ENCODE data around the gene STRAP. TPM values are rescaled to one million over a fixed set of nuclear protein-coding genes. Genes with fewer than 3 reads are reported as not detected.
A peak's percentile ranks its signal among the peaks of the same experiment; 100 is the strongest.

The STRAP gene
- total and polyA plus RNA-seq, 3 experiments from 2014 or later = 112 to 185 (median 179) TPM

- Mint-ChIP-seq H3K9me3 (peaks cover 0 to under 1% (median 0%) of the 10 kb centered on the region in 5 donors), H3K4me1 (peaks cover 4 to 7% (median 5%) of the 10 kb centered on the region in 3 donors)
- CTCF ChIA-PET = no interaction called here
Measured at GRCh38 chr12:15875863-15876262, 6.3 kb upstream of the STRAP start.

DNA sequence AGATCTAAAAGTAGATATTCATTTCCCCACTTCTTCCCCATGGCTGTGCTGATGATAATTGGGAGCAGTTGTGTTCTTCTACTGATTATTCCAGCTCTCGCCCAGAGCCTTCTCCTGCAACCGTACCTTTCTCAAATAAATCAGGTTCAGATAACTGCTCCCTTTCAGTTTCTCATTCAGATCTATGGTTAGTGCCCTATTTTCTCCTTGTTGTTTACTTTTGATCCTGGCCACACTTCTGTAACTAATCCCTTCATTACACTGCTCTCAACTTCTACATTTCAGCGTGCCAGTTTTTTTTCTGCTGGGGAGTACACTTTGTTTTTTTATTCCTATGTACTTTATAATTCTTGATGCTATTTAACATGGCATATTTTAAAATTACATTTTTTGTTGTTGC lies 2.8 kb upstream of the STRAP start:
- Mint-ChIP-seq H3K36me3 (peaks cover 0 to 27% (median 2%) of the 10 kb centered on the region in 3 donors), H3K9me3 (no peaks in the 10 kb centered on the region), H3K27ac (no peak overlapping the region), H3K27me3 (peaks cover 4 to 5% of the 10 kb centered on the region in 2 donors), H3K4me1 (peaks cover 32 to 40% (median 36%) of the 10 kb centered on the region in 3 donors), H3K4me3 (peak overlapping the region in 1 of 7 donors; percentile 19)
- POLR2A ChIA-PET = no interaction called here
- no peak for DNase-seq
- peaks cover 19% of the 10 kb centered on the region for H3K4me1 ChIP-seq (ENCODE audit: insufficient read depth, low read length)
- no peak overlapping the region for H3K27ac ChIP-seq (ENCODE audit: low read depth, low read length)
- no peak overlapping the region for H3K4me3 ChIP-seq (ENCODE audit: low read length)
- CTCF ChIA-PET = no interaction called here
- no peaks in the 10 kb centered on the region for H3K27me3 ChIP-seq (ENCODE audit: insufficient read depth, low read length, poor library complexity, severe bottlenecking)
- H3K36me3 ChIP-seq (ENCODE audit: insufficient read depth, low read length) = no peaks in the 10 kb centered on the region
- no peaks in the 10 kb centered on the region for H3K9me3 ChIP-seq (ENCODE audit: low read length)

More at GRCh38 chr12:15875863-15876262, 6.3 kb upstream of the STRAP start:
- Histone ChIP-seq H3K27ac (ENCODE audit: low read depth, low read length) (no peak overlapping the region), H3K27me3 (ENCODE audit: insufficient read depth, low read length, poor library complexity, severe bottlenecking) (no peaks in the 10 kb centered on the region), H3K36me3 (ENCODE audit: insufficient read depth, low read length) (no peaks in the 10 kb centered on the region), H3K4me1 (ENCODE audit: insufficient read depth, low read length) (no peaks in the 10 kb centered on the region), H3K4me3 (ENCODE audit: low read length) (no peak overlapping the region), H3K9me3 (ENCODE audit: low read length) (no peaks in the 10 kb centered on the region)
- Mint-ChIP-seq H3K27ac (no peak overlapping the region), H3K36me3 (no peaks in the 10 kb centered on the region), H3K27me3 (peaks cover 14 to 24% of the 10 kb centered on the region in 2 donors), H3K4me3 (peak overlapping the region in 1 of 7 donors; percentile 2)
- DNase-seq = no peak
- POLR2A ChIA-PET = no interaction called here

DNA sequence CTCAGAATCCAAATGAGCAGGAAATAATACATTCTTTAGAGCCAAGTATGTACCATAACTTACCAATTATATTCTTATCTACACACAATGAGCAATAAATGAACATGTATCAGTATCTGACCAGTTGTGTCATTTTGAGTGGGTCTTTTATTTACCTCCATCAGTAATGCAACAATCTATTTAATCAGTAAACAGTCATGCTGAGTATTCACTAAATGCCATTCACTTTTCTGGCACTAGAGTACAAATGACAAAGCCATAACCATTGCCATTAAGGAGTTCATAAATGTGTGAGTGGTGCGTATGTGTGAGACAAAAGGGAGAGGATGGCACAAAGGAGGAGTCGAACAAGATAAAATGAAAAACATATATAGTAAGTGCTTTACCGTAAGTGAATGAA lies 1.5 kb upstream of the STRAP start:
- peak overlapping the region in 7 of 8 donors; percentile 14 to 98 (median 64) for H3K27ac Mint-ChIP-seq
- ChIA-PET POLR2A (no interaction called here), CTCF (no interaction called here)
- H3K9me3 Mint-ChIP-seq = no peaks in the 10 kb centered on the region
- H3K4me1 ChIP-seq (ENCODE audit: insufficient read depth, low read length) = peaks cover 27% of the 10 kb centered on the region
- no peak overlapping the region for H3K4me3 ChIP-seq (ENCODE audit: low read length)
- H3K27me3 ChIP-seq (ENCODE audit: insufficient read depth, low read length, poor library complexity, severe bottlenecking) = no peaks in the 10 kb centered on the region
- H3K36me3 ChIP-seq (ENCODE audit: insufficient read depth, low read length) = no peaks in the 10 kb centered on the region
- peaks cover 0 to 36% (median 2%) of the 10 kb centered on the region in 3 donors for H3K36me3 Mint-ChIP-seq
- peaks cover 0 to 5% of the 10 kb centered on the region in 2 donors for H3K27me3 Mint-ChIP-seq
- DNase-seq = no peak
- no peaks in the 10 kb centered on the region for H3K9me3 ChIP-seq (ENCODE audit: low read length)
- peak overlapping the region in 6 of 7 donors; percentile 28 to 99 (median 66) for H3K4me3 Mint-ChIP-seq
- H3K27ac ChIP-seq (ENCODE audit: low read depth, low read length) = no peak overlapping the region
- H3K4me1 Mint-ChIP-seq = peaks cover 42 to 49% (median 42%) of the 10 kb centered on the region in 3 donors

GRCh38 chr12:15883536-15883935 lies 1.3 kb downstream of the STRAP start:
- no peak for DNase-seq
- H3K36me3 ChIP-seq (ENCODE audit: insufficient read depth, low read length) = peaks cover 9% of the 10 kb centered on the region
- H3K4me1 Mint-ChIP-seq = peaks cover 68 to 77% (median 70%) of the 10 kb centered on the region in 3 donors
- ChIA-PET POLR2A (interaction anchor here (2.0 kb wide), 1 partner anchor 27 kb away, joined by 12 read pairs; the partner anchor contains the start of gene DERA), CTCF (interaction anchor here (1.0 to 1.5 kb wide), 2 partner anchors 27 to 351 kb away, joined by 3 read pairs; partner anchors contain the start of gene DERA)
- peaks cover 38% of the 10 kb centered on the region for H3K4me1 ChIP-seq (ENCODE audit: insufficient read depth, low read length)
- H3K9me3 Mint-ChIP-seq = no peaks in the 10 kb centered on the region
- peak overlapping the region; percentile 98 to 100 (median 100) for H3K27ac Mint-ChIP-seq
- H3K9me3 ChIP-seq (ENCODE audit: low read length) = no peaks in the 10 kb centered on the region
- peak overlapping the region; percentile 40 for H3K4me3 ChIP-seq (ENCODE audit: low read length)
- H3K4me3 Mint-ChIP-seq = peak overlapping the region; percentile 91 to 100 (median 99)
- peaks cover 2 to 57% (median 6%) of the 10 kb centered on the region in 3 donors for H3K36me3 Mint-ChIP-seq
- H3K27me3 ChIP-seq (ENCODE audit: insufficient read depth, low read length, poor library complexity, severe bottlenecking) = no peaks in the 10 kb centered on the region
- no peaks in the 10 kb centered on the region for H3K27me3 Mint-ChIP-seq
- peak overlapping the region; percentile 99 for H3K27ac ChIP-seq (ENCODE audit: low read depth, low read length)

DNA sequence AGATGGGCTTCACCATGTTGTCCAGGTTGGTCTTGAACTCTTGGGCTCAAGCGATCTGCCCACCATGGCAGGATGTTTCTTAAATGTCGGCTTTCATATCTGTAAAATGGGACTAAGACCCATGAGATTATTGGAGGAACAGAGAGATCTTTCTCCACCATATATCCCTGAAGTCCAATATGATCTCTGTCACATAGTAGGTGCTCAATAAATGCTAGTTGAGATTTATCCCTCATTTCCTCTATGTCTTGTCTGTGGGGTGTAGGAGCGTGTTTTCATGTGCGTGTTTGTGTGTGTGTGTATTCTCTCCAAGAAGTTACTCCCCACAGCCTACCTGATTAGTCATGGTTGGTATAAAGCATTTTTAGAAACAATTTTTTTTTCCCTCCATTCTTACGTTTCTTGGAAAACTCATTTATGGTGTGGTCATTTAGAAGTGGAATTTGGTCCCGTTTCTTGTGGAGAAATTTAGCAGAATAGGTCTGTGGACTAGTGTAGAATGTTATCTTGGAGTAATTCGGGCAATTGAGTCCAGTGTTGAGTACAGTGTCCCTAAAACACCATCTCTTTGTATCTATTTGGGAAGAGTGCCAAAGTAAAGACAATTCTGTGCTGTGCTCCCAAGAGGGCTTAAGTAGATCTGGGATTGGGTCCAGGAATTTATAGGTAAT lies 4.3 kb downstream of the STRAP start:
- peaks cover 37% of the 10 kb centered on the region for H3K4me1 ChIP-seq (ENCODE audit: insufficient read depth, low read length)
- H3K27me3 ChIP-seq (ENCODE audit: insufficient read depth, low read length, poor library complexity, severe bottlenecking) = no peaks in the 10 kb centered on the region
- ChIA-PET POLR2A (no interaction called here), CTCF (no interaction called here)
- no peaks in the 10 kb centered on the region for H3K9me3 ChIP-seq (ENCODE audit: low read length)
- Mint-ChIP-seq H3K4me3 (peak overlapping the region in 3 of 7 donors; percentile 5 to 49 (median 45)), H3K27me3 (no peaks in the 10 kb centered on the region), H3K4me1 (peaks cover 71 to 89% (median 82%) of the 10 kb centered on the region in 3 donors), H3K36me3 (peaks cover 10 to 74% (median 11%) of the 10 kb centered on the region in 3 donors), H3K9me3 (no peaks in the 10 kb centered on the region), H3K27ac (peak overlapping the region; percentile 8 to 70 (median 51))
- no peak overlapping the region for H3K27ac ChIP-seq (ENCODE audit: low read depth, low read length)
- H3K4me3 ChIP-seq (ENCODE audit: low read length) = no peak overlapping the region
- DNase-seq = no peak
- H3K36me3 ChIP-seq (ENCODE audit: insufficient read depth, low read length) = peaks cover 19% of the 10 kb centered on the region

DNA sequence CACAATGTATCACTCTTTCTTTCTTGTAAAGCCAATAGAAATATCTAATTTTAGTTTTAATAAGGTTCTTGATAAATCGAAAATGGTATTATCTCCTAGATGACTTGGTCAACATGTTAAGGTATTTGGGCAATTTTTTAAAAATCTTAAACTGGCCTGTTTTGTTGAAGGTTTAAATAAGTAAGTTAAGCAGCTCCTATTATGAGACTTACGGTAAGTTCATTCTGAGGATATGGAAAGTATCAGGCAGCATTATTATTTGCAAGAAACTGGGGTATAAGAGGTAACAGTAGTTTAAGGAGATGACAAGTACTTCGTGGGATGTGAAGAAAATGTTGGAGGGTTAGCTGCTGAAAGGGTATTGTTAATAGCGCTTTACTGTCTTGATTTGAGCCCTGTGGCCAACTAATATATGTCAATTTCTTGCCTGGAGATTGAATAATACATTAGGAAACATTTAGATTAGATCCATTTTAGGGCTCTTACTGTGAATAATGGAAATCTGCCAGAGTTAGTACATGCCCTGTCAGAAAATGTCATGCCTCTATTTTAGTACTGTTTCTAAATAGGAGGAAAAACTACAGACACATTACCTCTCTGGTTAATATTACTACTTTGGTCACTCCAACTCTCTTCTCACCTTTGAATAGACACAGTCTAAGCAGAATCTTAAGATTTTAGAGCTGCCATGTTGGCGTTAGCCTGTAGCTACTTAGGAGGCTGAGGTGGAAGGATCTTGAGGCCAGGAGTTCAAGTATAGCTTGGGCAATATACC lies 5.0 kb downstream of the STRAP start:
- Histone ChIP-seq H3K4me3 (ENCODE audit: low read length) (no peak overlapping the region), H3K27ac (ENCODE audit: low read depth, low read length) (no peak overlapping the region), H3K4me1 (ENCODE audit: insufficient read depth, low read length) (peaks cover 34% of the 10 kb centered on the region), H3K36me3 (ENCODE audit: insufficient read depth, low read length) (peaks cover 20% of the 10 kb centered on the region), H3K27me3 (ENCODE audit: insufficient read depth, low read length, poor library complexity, severe bottlenecking) (no peaks in the 10 kb centered on the region), H3K9me3 (ENCODE audit: low read length) (no peaks in the 10 kb centered on the region)
- H3K4me3 Mint-ChIP-seq = peak overlapping the region in 2 of 7 donors; percentile 5 to 49
- POLR2A ChIA-PET = no interaction called here
- peak overlapping the region in 6 of 8 donors; percentile 24 to 74 (median 47) for H3K27ac Mint-ChIP-seq
- H3K4me1 Mint-ChIP-seq = peaks cover 65 to 83% (median 81%) of the 10 kb centered on the region in 3 donors
- no peaks in the 10 kb centered on the region for H3K9me3 Mint-ChIP-seq
- H3K27me3 Mint-ChIP-seq = no peaks in the 10 kb centered on the region
- CTCF ChIA-PET = interaction anchor here (1.0 to 2.6 kb wide), 2 partner anchors 12 to 297 kb away, joined by 3 to 6 read pairs; no protein-coding TSS in a partner anchor
- no peak for DNase-seq
- peaks cover 10 to 72% (median 13%) of the 10 kb centered on the region in 3 donors for H3K36me3 Mint-ChIP-seq

- ChIA-PET POLR2A (no interaction called here), CTCF (no interaction called here)
- Mint-ChIP-seq H3K27ac (peak overlapping the region in 3 of 8 donors; percentile 25 to 60 (median 46)), H3K4me3 (no peak overlapping the region), H3K4me1 (peaks cover 16 to 33% (median 33%) of the 10 kb centered on the region in 3 donors), H3K9me3 (no peaks in the 10 kb centered on the region), H3K27me3 (no peaks in the 10 kb centered on the region), H3K36me3 (peaks cover 4 to 67% (median 11%) of the 10 kb centered on the region in 3 donors)
- no peaks in the 10 kb centered on the region for H3K27me3 ChIP-seq (ENCODE audit: insufficient read depth, low read length, poor library complexity, severe bottlenecking)
- H3K9me3 ChIP-seq (ENCODE audit: low read length) = no peaks in the 10 kb centered on the region
- H3K36me3 ChIP-seq (ENCODE audit: insufficient read depth, low read length) = peaks cover 17% of the 10 kb centered on the region
- DNase-seq = no peak
- no peak overlapping the region for H3K27ac ChIP-seq (ENCODE audit: low read depth, low read length)
- H3K4me1 ChIP-seq (ENCODE audit: insufficient read depth, low read length) = no peaks in the 10 kb centered on the region
- no peak overlapping the region for H3K4me3 ChIP-seq (ENCODE audit: low read length)
Measured at GRCh38 chr12:15892645-15893259, 10.6 kb downstream of the STRAP start.
